HEK293 (cell line): ENCODE data around the gene RBM20.

ENCODE experiments used
- CTCF ChIA-PET: fragments of 350-600 bp; formaldehyde crosslinking; extraction: SDS; loops from one replicate; lab custom pipeline; 2021; ENCODE audit warnings: antibody characterized with exemption; lab: Yijun Ruan, JAX
- POLR2A ChIA-PET: fragments of 300-600 bp; formaldehyde crosslinking; extraction: SDS; loops from one replicate; lab custom pipeline; 2020; ENCODE audit warnings: antibody characterized with exemption, inconsistent platforms; lab: Yijun Ruan, JAX
- H3K27ac ChIP-seq: fragments of 200-500 bp; sonication (Bioruptor generic); 2 replicates; pipeline ENCODE4 v1.5.1; 2014; ENCODE audit warnings: low read depth, low read length, control low read depth, inconsistent platforms; ENCODE audit errors: extremely low read depth
- H3K36me3 ChIP-seq, 2 experiments: fragments of 200-500 bp in 1 of 2; sonication (Bioruptor generic) in 1 of 2; 1 replicate in 1 of 2; 2 replicates in 1 of 2; pipeline ENCODE4 v1.5.1; 2014 to 2017; ENCODE audit warnings: inconsistent platforms in 2 of 2, low read length in 2 of 2; ENCODE audit not compliant: control insufficient read depth in 2 of 2, insufficient read depth in 1 of 2
- H3K4me1 ChIP-seq: fragments of 200-500 bp; sonication (Bioruptor generic); 2 replicates; pipeline ENCODE4 v1.5.1; 2014; ENCODE audit warnings: mild to moderate bottlenecking, low read length, inconsistent platforms; ENCODE audit not compliant: control insufficient read depth, insufficient read depth
- H3K4me3 ChIP-seq: 2 replicates; pipeline ENCODE4 v1.5.1; 2011; ENCODE audit warnings: low read depth, mild to moderate bottlenecking, control low read depth, low read length, moderate library complexity
- H3K9me3 ChIP-seq: fragments of 200-500 bp; sonication (Bioruptor generic); 2 replicates; pipeline ENCODE4 v1.5.1; 2014; ENCODE audit warnings: low read depth, low read length, inconsistent platforms; ENCODE audit not compliant: control insufficient read depth, insufficient read depth
- GLIS2 ChIP-seq: fragments of 450-650 bp; formaldehyde crosslinking; IDR thresholded peaks from 2 replicates; pipeline ENCODE4 v1.5.1; 2016; ENCODE audit warnings: missing biosample characterization, missing genetic modification characterization
- SCRT2 ChIP-seq: fragments of 450-650 bp; formaldehyde crosslinking; IDR thresholded peaks from 2 replicates; pipeline ENCODE4 v1.5.1; 2016; ENCODE audit warnings: missing biosample characterization, missing genetic modification characterization
- SETDB1 ChIP-seq: IDR thresholded peaks from one replicate; pipeline ENCODE4 v1.6.1; 2017; ENCODE audit warnings: mild to moderate bottlenecking, low read length, moderate library complexity, mixed read lengths; ENCODE audit not compliant: insufficient read length
- ZBTB1 ChIP-seq: fragments of 450-650 bp; formaldehyde crosslinking; IDR thresholded peaks from 2 replicates; pipeline ENCODE4 v1.5.1; 2016; ENCODE audit warnings: missing biosample characterization, missing genetic modification characterization
- ZBTB44 ChIP-seq: fragments of 450-650 bp; IDR thresholded peaks from 2 replicates; pipeline ENCODE4 v1.5.1; 2018; ENCODE audit warnings: missing biosample characterization, mild to moderate bottlenecking, missing genetic modification characterization
- ZFP41 ChIP-seq: fragments of 450-650 bp; formaldehyde crosslinking; IDR thresholded peaks from 2 replicates; pipeline ENCODE4 v1.5.1; 2016; ENCODE audit warnings: missing biosample characterization, missing genetic modification characterization, borderline replicate concordance
- ZNF18 ChIP-seq: fragments of 450-650 bp; formaldehyde crosslinking; IDR thresholded peaks from 2 replicates; pipeline ENCODE4 v1.5.1; 2016; ENCODE audit warnings: missing biosample characterization, missing genetic modification characterization
- ZNF19 ChIP-seq: fragments of 450-650 bp; formaldehyde crosslinking; IDR thresholded peaks from 2 replicates; pipeline ENCODE4; 2016; ENCODE audit warnings: missing biosample characterization, missing genetic modification characterization, low read depth
- ZSCAN5A ChIP-seq: fragments of 450-650 bp; formaldehyde crosslinking; IDR thresholded peaks from 2 replicates; pipeline ENCODE4 v1.5.1; 2016; ENCODE audit warnings: missing biosample characterization, missing genetic modification characterization
- TF ChIP-seq, protein P1 (sequence below): fragments of 450-650 bp; formaldehyde crosslinking; IDR thresholded peaks from 2 replicates; pipeline ENCODE4 v1.5.1; 2017; ENCODE audit warnings: missing biosample characterization, missing genetic modification characterization
- TF ChIP-seq, protein P2 (sequence below): fragments of 450-650 bp; formaldehyde crosslinking; IDR thresholded peaks from 2 replicates; pipeline ENCODE4 v1.5.1; 2016; ENCODE audit warnings: missing biosample characterization, missing genetic modification characterization, borderline replicate concordance
- TF ChIP-seq, protein P3 (sequence below): fragments of 450-650 bp; formaldehyde crosslinking; IDR thresholded peaks from 2 replicates; pipeline ENCODE4 v1.5.1; 2016; ENCODE audit warnings: missing biosample characterization, missing genetic modification characterization

The RBM20 gene

DNA sequence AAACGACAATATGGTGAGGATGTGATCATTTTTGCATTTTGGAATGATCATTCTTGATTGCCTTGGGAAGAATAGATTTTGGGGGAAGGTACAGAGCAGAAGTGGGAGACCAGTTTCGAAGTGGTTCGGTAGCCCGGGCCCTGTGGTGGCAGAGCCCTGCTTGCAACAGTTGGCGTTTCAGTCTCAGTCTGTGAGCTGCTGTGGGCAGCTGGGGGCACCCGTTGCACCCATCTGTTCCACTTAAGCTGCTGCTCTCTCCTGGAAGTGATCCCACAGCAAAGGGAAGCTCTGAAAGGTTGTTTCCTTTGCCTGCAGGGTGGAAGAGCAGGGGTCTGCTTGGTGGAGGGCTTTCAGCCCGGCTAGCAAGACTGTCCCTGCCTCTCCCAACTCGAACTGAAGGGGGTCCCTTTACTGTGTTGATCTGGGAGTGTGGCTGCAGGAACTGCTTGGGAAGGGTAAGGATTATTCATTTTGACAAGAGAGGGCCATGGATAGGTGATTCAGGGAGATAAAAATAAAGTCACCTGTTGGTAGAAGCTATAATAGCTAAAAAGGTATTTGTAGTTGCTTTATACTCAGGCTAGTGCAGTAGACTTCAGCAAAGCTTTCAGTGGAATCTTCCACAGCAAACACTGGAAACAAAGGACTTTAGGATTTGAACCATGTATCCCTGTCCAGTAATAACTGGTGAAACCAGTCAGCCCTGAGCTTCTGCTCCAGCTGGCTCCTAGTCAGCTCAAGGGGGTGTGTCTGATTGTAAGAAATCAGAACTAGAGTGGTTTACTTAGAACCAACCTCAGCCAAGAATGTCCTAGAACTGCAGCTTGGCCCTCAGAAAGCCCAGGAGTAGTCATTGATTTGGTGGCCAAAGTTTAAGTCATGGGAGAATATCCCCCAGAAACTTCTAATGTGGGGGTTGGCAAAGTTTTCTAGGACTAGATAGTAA, 174.4 kb downstream of the RBM20 start:
- H3K27ac ChIP-seq, result no peak overlapping the region
- no peaks in the 10 kb centered on the region for H3K9me3 ChIP-seq
- H3K4me3 ChIP-seq, result no peak overlapping the region
- ChIA-PET POLR2A (no interaction called here), CTCF (interaction anchor here (1.2 kb wide), 1 partner anchor 208 kb away, joined by 4 read pairs; no protein-coding TSS in a partner anchor)
- H3K4me1 ChIP-seq, result peaks cover 4% of the 10 kb centered on the region; the same call in 1 of the 2 replicates
- peaks cover 1 to 20% of the 10 kb centered on the region in 2 experiments; a peak in 2 of 3 replicates for H3K36me3 ChIP-seq
- peak; percentile 49; the same call in 1 of the 2 replicates for TF ChIP-seq SCRT2 (tag by site-specific recombination)
- TF ChIP-seq, protein P1, sequence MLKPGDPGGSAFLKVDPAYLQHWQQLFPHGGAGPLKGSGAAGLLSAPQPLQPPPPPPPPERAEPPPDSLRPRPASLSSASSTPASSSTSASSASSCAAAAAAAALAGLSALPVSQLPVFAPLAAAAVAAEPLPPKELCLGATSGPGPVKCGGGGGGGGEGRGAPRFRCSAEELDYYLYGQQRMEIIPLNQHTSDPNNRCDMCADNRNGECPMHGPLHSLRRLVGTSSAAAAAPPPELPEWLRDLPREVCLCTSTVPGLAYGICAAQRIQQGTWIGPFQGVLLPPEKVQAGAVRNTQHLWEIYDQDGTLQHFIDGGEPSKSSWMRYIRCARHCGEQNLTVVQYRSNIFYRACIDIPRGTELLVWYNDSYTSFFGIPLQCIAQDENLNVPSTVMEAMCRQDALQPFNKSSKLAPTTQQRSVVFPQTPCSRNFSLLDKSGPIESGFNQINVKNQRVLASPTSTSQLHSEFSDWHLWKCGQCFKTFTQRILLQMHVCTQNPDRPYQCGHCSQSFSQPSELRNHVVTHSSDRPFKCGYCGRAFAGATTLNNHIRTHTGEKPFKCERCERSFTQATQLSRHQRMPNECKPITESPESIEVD, result no peak
- TF ChIP-seq, protein P2, sequence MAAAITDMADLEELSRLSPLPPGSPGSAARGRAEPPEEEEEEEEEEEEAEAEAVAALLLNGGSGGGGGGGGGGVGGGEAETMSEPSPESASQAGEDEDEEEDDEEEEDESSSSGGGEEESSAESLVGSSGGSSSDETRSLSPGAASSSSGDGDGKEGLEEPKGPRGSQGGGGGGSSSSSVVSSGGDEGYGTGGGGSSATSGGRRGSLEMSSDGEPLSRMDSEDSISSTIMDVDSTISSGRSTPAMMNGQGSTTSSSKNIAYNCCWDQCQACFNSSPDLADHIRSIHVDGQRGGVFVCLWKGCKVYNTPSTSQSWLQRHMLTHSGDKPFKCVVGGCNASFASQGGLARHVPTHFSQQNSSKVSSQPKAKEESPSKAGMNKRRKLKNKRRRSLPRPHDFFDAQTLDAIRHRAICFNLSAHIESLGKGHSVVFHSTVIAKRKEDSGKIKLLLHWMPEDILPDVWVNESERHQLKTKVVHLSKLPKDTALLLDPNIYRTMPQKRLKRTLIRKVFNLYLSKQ (tag by site-specific recombination), result no peak
- TF ChIP-seq, protein P3, sequence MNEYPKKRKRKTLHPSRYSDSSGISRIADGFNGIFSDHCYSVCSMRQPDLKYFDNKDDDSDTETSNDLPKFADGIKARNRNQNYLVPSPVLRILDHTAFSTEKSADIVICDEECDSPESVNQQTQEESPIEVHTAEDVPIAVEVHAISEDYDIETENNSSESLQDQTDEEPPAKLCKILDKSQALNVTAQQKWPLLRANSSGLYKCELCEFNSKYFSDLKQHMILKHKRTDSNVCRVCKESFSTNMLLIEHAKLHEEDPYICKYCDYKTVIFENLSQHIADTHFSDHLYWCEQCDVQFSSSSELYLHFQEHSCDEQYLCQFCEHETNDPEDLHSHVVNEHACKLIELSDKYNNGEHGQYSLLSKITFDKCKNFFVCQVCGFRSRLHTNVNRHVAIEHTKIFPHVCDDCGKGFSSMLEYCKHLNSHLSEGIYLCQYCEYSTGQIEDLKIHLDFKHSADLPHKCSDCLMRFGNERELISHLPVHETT, result no peak

DNA sequence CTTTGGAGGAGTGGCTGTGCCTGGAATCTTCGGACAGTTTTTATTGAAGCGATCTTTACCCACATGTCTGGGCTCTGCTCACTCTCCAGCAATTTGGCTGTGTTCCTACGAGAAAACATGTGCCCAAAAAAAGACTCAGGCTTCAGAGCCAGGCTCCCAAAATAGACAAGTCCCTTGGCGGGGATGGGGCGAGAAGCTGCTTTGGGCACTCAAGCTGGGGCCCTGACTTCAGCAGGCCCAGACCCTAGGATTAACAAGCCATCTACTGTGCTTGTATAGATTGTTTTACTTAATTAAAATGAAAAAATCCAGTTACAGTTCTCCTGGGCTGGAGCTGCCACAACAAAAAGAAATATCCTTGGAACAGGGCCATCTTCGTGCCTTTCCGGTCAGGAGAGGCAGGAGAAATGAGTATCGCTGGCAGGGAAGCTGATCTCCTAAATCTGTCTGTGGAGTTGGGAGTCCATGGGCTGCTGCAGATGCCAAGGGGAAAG, 176.2 kb downstream of the RBM20 start:
- CTCF ChIA-PET, result interaction anchor here (0.7 kb wide), 1 partner anchor 539 kb away, joined by 3 read pairs; no protein-coding TSS in a partner anchor
- POLR2A ChIA-PET, result no interaction called here
- H3K36me3 ChIP-seq, result peaks cover 4 to 14% of the 10 kb centered on the region in 2 experiments

More for the DNA sequence above, 176.2 kb downstream of the RBM20 start:
- peaks cover 4% of the 10 kb centered on the region; the same call in 1 of the 2 replicates for H3K4me1 ChIP-seq
- H3K27ac ChIP-seq, result no peak overlapping the region
- no peak overlapping the region for H3K4me3 ChIP-seq
- H3K9me3 ChIP-seq, result no peaks in the 10 kb centered on the region
- TF ChIP-seq GLIS2 (tag by site-specific recombination) (no peak), ZBTB1 (tag by site-specific recombination) (no peak), SETDB1 (no peak), ZBTB44 (no peak), ZNF19 (tag by site-specific recombination) (no peak), ZSCAN5A (no peak), ZFP41 (tag by site-specific recombination) (no peak), ZNF18 (tag by site-specific recombination) (no peak)
